ENCODE measurements around the gene PSMB11.
"Not testable (repeated sequence)": the region's sequence is repeated elsewhere in the genome, so short reads cannot be mapped to it uniquely, and the experiment has no call there.

PSMB11 gene, protein sequence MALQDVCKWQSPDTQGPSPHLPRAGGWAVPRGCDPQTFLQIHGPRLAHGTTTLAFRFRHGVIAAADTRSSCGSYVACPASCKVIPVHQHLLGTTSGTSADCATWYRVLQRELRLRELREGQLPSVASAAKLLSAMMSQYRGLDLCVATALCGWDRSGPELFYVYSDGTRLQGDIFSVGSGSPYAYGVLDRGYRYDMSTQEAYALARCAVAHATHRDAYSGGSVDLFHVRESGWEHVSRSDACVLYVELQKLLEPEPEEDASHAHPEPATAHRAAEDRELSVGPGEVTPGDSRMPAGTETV

DNA sequence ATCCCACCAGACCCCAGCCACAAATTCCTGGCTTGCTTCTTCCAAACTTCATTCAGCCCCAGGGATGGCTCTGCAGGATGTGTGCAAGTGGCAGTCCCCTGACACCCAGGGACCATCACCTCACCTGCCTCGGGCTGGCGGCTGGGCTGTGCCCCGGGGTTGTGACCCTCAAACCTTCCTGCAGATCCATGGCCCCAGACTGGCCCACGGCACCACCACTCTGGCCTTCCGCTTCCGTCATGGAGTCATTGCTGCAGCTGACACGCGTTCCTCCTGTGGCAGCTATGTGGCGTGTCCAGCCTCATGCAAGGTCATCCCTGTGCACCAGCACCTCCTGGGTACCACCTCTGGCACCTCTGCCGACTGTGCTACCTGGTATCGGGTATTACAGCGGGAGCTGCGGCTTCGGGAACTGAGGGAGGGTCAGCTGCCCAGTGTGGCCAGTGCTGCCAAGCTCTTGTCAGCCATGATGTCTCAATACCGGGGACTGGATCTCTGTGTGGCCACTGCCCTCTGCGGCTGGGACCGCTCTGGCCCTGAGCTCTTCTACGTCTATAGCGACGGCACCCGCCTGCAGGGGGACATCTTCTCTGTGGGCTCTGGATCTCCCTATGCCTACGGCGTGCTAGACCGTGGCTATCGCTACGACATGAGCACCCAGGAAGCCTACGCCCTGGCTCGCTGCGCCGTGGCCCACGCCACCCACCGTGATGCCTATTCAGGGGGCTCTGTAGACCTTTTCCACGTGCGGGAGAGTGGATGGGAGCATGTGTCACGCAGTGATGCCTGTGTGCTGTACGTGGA is at the start of gene PSMB11:
PSMB11 (plus strand) TSS at position 51 of the 804 bp plus-strand sequence; CDS start at position 65, 14 bp downstream.
- no peak for DNase-seq (ENCODE audit: extremely low read depth in 1 of 2, low read depth in 1 of 2)

DNA sequence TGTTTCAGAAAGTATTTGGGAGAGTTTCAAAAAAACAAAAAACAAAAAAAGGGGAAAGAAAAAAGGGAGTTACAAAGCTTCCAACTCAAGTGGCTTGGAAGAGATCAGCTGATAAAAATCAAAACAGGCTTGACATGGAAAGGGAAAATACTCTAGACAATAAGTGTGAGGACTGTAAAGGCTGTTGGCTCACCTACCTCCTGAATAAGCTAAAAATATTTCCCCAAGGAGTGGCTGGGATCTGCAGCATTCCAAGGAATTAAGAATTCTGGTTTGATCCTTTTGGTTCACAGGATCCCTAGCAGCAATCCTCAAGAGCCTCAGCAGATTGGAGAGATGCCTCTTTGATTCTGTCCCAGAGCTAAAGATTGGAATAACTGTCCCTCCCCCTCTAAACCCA is 48.5 kb upstream of the PSMB11 start:
- DNase-seq (ENCODE audit: extremely low read depth in 1 of 2, low read depth in 1 of 2), result no peak

DNA sequence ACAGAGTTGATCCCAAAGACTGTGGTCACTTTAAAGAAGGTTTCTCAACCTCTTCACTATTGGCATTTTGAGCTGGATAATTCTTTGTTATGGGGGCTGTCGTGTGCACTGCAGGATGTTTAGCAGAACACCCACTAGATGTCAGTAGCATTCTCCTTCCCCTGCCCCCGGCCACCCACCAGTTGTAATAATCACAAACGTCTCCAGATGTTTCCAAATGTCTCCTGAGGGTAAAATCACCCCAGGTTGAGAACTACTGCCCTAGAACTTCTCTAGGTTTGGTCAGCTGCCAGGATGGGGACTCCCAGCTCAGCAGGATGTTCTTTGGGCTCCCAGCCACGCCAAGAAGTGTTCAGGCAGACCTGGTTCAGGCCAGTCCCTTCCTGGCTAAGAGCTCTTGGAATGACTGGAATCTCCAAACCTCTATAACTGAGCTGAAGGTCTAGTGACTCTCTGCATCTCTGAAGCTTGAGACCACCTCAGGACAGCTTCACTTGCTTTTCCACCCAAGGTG is 47.2 kb upstream of the PSMB11 start:
- no peak for DNase-seq (ENCODE audit: extremely low read depth in 1 of 2, low read depth in 1 of 2)

DNA sequence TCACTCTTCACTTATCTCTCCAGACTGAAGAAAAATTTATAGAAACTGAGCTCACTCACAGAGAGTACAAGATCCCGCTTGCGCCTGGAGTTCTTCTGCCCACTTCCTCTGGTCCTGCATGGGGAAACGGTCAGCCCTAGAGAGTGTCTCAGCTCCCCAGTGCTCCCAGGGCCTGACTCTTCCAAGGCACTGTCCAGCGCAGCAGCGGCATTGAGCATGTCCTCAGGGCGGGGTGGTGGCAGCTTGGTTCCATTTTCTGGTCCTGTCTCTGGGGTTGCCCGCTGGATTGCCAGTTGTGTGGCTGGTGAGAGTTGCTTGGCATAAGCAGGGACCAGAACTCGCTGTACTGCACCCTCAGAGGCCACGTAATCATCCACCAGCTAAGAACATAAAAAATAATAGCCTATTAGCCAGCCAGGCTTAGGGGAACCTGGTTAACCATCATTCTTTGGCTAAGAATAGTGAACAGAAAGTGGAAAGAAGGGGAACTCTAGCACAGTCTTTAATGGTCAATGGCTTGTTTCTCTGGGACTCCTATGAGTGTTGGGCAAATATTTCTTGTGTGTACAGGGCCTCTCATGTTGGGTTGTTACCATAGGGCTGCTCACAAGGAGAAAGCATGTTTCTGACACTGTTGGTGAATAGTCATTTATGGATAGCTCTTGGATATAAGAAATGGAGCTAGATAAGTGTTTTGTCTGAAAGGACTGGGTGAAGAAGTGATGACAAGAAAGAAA is 46.0 kb upstream of the PSMB11 start:
- no peak for DNase-seq (ENCODE audit: extremely low read depth in 1 of 2, low read depth in 1 of 2)

DNA sequence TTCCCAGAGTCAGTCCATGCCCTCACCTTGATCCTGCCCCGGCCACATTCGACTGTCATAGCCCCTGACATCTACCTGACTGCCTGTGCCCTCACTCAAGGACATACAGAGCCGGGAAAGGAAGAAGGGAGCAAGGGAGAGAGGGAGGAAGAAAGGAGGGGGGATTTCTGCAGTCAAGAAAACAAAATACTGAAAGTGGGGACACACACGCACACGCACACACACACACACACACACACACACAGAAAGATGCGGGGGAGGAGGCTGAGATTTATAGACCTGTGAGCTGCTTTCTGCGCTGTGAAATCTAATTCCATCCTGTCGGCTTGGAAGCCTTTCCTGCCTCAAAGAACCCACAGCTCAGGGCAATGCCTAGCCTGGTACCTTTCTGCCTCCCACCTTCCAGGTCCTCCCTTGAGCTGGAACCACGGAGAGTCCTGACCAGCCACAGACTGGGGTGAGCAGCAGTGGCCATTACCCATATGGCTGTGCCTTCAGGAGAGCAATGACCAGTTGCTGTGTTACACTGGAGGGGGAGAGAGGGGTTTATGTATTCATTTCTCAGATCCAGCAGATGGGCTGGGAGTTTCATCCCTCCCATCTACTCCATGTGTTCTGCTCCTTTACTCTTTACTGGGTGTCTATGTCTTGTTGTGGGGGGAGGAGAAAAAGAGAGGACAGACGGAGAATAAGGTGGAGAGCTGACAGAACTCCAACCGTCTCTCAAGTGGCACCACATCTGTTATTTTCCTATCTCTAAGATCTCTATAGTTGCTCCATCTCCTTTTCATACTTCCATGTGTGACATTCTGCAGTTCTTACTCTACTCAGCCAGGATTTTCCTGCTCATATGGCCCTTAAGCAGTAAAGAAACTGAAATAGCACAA is 45.0 kb upstream of the PSMB11 start:
- DNase-seq (ENCODE audit: extremely low read depth in 1 of 2, low read depth in 1 of 2), result no peak

DNA sequence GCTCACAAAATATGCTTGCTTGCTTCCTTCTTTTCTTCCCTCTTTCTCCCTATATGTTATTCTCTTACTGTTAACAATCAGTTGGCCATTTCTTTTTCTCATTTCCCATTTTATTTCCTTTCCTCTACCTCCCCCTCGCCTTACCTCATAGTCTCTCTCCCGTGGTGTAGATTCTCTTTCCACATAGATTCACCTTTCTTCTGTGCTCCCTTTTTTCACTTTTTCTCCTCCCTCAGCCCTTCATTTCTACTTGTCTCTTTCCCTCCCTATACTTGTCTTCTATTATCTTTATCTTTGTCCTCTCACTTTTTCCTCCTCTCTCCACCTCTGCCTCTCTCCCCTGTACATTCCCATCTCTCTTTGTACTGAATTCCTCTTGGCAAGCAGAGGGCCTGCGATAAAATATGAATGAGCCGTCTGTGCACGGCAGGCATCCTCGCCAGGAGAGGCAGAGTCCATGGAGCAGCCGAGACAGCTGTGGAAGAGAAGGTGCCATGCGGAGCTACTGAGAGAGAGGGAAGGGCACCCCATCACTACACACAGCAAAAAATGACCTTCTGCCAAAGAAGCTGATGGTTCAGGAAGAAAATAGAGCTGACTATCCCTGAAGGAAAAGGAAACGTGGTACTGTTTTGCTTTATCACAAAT is 44.2 kb upstream of the PSMB11 start:
- DNase-seq (ENCODE audit: extremely low read depth in 1 of 2, low read depth in 1 of 2), result no peak

DNA sequence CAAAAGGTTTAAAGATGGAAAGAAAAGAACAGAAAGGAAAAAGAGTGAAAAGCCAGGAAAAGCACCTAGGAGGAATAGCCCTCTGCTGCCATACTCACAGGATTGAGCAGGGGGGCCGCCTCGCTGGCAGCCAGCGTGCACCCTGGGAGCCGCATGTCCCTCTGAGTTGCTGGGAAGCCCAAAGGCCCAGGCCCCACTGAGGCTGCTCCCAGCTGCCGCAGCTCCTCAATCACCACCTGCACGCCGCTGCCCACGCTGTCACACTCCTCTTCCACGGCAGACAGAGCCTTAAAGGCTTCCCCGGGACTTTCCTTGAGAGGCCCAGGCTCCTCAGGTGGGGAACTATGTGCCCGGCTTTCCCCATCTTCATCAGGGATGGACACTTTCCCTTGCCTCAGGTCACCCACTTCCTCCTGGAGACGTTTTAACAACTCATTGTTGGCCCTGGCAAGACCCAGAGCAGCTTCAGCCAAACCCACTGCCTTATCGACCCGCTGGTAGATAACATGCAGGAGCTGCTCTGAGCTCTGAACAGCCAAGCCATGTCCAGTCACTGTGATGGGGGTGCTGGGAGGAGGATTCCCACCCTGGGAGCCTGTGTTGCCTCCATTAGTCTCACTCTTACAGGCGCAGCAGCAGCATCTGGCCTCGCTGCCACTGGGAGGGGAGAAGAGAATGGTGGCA is 43.5 kb upstream of the PSMB11 start:
- DNase-seq (ENCODE audit: extremely low read depth in 1 of 2, low read depth in 1 of 2), result no peak

DNA sequence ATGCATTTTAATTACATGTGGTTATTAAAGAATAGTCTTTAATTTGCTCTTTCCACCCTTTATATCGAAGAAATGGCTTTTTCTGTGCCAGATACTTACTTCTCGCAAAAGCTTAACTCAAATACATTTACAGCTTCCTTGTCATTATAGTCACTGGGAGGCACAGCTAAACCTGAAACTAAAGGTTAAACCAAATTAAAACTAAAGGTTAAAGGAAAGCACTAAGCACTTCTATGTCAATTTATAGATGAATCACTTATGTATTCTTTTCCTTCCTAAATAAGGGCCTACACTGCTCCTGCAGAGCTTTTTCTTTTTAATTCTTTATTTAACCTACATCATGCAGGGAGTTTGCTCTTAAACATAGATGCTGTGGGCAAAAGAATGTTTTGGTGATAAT is 41.2 kb upstream of the PSMB11 start:
- no peak for DNase-seq (ENCODE audit: extremely low read depth in 1 of 2, low read depth in 1 of 2)

DNA sequence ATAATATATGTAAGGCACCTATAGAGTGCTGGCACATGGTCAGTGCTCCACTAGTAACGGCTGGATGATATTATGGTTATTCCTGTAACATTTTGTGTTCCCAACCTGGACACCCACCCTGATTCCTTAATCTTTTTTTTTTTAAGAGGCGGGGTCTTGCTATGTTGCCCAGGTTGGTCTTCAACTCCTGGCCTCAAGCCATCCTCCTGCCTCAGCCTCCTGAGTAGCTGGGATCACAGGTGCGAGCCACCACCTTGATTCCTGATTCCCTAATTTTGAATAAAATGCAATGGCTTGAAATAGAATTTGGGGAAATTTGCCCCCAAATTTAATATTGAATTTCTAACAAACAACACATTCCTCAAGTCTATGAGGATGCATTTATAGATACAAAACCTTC is 39.4 kb upstream of the PSMB11 start:
- DNase-seq (ENCODE audit: extremely low read depth in 1 of 2, low read depth in 1 of 2), result no peak

DNA sequence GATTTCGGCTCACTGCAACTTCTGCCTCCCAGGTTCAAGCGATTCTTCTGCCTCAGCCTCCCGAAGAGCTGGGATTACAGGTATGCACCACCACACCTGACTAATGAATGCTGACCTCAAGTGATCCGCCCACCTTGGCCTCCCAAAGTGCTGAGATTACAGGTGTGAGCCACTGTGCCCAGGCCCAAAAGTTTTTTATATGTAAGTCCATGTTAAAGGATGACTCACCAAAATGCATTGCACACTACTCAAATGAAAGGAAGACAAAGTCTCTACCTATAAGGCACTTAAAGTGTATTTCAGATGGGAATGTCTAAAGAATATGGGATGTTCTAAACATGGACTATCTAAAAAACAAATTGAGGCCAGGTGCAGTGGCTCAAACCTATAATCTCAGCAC is 37.7 kb upstream of the PSMB11 start:
- DNase-seq (ENCODE audit: extremely low read depth in 1 of 2, low read depth in 1 of 2), result not testable (repeated sequence)

DNA sequence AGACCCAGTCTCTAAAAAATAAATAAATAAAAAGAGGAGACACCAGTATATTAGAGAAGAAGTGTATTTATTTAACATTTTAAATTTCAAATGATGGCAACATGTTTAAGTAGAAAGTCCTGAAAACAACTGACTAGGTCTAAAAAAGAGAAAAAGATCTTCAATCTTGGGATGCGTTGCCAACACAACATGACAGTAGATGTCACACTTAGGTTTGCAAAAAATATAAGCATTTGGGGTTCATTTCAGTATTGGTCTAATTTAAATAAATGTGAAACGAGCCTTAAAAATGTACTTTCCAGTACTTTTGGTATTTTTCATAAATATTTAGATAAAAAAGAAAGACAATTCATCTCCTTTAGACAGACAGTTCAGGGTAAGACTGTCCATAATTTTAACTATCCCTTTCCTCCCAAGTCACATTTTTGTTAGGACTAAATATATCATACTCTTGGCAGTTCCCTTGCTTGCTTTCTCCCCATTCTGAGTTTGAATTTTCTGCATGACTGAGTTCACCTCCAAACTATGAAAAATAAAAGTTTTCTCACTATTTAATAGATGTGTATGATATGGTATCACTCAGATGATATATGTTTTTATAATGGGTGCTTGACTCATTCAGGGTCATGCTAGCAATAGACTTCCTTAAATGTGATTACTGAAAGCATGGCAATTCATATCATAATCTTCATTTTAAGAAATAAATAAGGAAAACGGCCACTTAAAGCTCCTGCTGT is 36.4 kb upstream of the PSMB11 start:
- no peak for DNase-seq (ENCODE audit: extremely low read depth in 1 of 2, low read depth in 1 of 2)

DNA sequence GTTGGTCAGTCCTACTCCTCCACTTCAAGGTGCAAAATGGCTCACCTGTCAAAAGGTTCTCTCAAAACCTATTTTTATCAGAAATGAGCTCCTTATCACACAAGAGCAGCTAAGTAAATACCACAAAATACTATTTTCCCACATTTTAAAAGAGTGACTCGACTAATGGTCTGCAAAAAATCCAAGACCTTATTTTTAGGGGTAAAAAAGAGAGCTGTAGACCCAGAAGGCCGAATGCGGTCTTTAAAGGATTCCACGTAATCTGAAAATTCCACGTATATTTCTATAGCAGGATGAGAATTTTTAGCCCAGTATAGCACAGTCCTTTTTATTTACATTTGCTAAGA is 35.9 kb upstream of the PSMB11 start:
- DNase-seq (ENCODE audit: extremely low read depth in 1 of 2, low read depth in 1 of 2), result no peak

DNA sequence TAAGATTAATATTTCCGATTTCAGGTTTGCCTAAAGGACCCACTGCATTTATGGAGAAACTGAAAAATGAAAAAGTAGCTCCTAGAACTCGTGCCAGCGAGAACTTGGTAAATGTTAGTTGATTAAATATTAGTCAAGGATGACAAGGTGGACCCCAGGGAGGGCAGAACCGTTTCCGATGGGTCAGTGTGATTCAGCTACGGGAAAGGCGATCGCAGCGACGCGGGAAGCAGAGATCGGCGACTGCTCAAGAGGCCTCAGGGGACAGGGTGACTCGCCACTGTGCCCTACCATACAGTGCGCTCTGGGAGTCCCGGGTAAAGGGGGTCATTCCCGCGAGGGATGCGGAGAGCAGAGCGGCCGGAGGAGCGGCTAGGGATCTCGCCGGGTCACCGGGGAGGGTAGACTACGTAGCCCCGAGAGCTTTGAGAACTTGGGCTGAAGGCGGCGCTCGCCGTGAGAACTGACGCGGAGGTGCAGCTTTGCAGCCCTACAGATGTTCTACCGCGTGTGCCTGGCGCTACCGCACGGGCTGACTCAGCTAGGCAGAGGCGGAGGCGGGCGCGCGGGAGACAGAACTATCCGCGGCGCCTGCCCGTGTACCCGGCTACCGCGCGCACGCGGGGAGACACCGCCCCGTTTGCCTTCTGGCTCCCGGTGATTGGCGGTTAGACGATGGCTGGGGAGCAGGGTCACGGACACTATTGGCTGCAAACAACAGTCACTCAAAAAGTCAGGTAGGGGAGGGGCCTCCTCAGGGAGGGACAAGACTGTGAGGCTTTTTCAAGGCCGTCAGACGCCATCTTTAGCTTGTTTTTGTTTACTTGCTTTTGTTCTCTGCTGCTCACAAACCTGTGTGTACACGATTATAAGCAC is 35.2 kb upstream of the PSMB11 start:
- peak; percentile 90 to 92 for DNase-seq (ENCODE audit: extremely low read depth in 1 of 2, low read depth in 1 of 2)

DNA sequence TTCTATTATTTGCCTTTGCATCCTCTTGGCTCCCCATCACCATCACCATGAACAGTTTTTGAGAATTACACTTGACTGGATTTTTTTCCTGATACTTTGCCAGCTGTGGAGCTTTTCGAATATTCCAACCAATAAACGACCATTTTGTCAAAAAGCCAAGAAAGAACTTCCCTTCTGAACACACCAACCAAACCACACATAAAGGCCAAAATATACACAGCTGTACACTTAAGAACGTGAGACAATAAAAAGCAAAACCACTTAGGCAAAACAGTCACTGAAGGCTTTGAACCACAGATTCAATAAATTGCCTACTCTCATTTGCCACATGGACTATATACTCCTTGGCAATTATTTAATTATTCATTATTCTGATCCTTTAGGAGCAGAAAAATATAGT is 33.2 kb upstream of the PSMB11 start:
- DNase-seq (ENCODE audit: extremely low read depth in 1 of 2, low read depth in 1 of 2), result no peak

DNA sequence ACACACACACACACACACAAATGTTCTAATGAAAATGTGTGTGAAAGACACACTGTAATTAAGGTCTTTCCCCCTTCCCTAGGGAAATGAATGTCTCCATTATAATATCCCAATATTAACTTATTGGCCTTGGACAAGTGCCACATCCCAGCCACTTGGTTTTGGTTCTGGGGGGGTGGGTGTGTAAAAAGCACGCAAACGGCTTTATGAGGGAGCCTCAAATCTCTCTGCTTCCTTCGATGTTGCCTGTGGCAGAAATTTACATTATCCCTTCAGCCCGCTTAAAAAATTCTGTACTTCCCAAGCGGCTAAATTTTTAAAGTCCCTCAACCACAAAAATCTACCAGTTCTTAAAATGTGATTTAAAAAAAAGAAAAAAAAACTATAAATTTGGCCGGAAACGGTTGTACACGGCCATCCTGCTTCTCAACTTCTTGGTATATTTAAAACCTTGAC is 32.5 kb upstream of the PSMB11 start:
- no peak for DNase-seq (ENCODE audit: extremely low read depth in 1 of 2, low read depth in 1 of 2)

DNA sequence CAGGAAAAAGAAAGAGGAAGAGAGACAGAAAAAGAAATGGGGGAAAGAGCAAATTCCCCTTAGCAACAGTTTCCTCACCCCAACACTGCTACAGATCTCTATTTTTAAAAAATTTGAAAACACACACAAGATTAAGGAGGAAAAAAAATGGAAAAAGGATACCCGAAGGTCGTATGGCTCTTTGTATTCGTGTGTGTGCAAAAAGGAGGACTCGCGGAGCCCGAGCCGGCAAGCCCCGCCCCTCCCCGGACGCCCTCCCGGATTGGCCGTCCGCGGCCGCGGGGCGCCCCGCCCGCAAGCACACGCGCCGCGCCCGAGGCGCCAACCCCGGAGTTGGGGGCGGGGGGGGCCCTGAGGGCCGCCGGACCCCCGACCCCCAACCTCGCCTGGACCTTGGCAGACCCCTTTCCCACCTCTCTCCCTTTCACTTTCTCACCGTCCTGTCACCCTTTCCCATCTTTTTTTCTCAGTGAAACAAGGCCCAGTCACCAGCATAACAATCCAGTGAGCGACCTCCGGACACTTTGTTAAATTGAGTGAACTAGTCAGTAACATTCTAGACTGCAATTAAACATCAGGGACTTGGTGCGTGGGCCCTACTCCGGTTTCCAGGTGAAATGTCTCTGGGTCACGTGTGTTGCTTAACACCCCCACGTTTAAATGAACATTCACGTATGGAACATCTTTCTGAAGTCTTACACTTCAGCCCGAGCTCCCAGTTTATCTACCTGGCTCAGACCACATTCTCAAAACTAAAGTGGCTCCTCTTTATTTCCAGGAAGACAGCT is 31.9 kb upstream of the PSMB11 start, which contains the start of gene C14orf93:
C14orf93 (minus strand) TSS at position 205 of the 788 bp plus-strand sequence. CDS start 11,120 bp downstream, outside the sequence.
- DNase-seq (ENCODE audit: extremely low read depth in 1 of 2, low read depth in 1 of 2), result peak; percentile 34 to 70

Measured in activated CD8-positive, alpha-beta memory T cell treated with anti-CD3 and anti-CD28 coated beads for 1 hour (primary cell).